H1 (cell line): ENCODE results near the gene GALNT7. TPM values are rescaled to one million over a fixed set of nuclear protein-coding genes. Genes with fewer than 3 reads are reported as not detected.
"Not testable (repeated sequence)": the region's sequence is repeated elsewhere in the genome, so short reads cannot be mapped to it uniquely, and the experiment has no call there.

Experiments
- CTCF ChIA-PET: fragments of 300-600 bp; sonication (Branson Sonifier 250); formaldehyde crosslinking; loops from one replicate; lab custom pipeline; 2021; ENCODE audit not compliant: partially characterized antibody; lab: Charles Lee
- POLR2A ChIA-PET: fragments of 300-600 bp; sonication (Branson Sonifier 250); formaldehyde crosslinking; loops from one replicate; lab custom pipeline; 2021; ENCODE audit warnings: inconsistent platforms; ENCODE audit not compliant: partially characterized antibody; lab: Charles Lee
- DNase-seq, 2 experiments: peaks; one replicate each; pipeline versions ENCODE4 v3.0.0 to v3.0.0-alpha.2; 2010 to 2022; ENCODE audit warnings: low spot score in 2 of 2, low read depth in 1 of 2, mixed read lengths in 1 of 2
- FAIRE-seq: peaks from 2 replicates; lab custom pipeline; 2011; peaks lifted over from hg19 to GRCh38; lab: Jason Lieb, UNC
- H2AFZ ChIP-seq: 2 replicates; pipeline ENCODE4 v1.8.1; 2012; ENCODE audit warnings: low read length, inconsistent platforms
- H2AK5ac ChIP-seq: 2 replicates; pipeline ENCODE4 v1.6.1; 2013; ENCODE audit warnings: low read depth, low read length
- H2BK120ac ChIP-seq: replicated peaks from 2 replicates; pipeline ENCODE3; 2013; ENCODE audit warnings: low read depth, low read length, inconsistent platforms
- H2BK12ac ChIP-seq: 2 replicates; pipeline ENCODE4 v1.6.1; 2013; ENCODE audit warnings: low read depth, low read length
- H2BK15ac ChIP-seq: 2 replicates; pipeline ENCODE4 v1.6.1; 2013; ENCODE audit warnings: low read length
- H2BK20ac ChIP-seq: 2 replicates; pipeline ENCODE4 v1.6.1; 2013; ENCODE audit warnings: low read length
- H2BK5ac ChIP-seq: 2 replicates; pipeline ENCODE4 v1.6.1; 2013; ENCODE audit warnings: low read depth, low read length
- H3K14ac ChIP-seq: 2 replicates; pipeline ENCODE4 v1.6.1; 2013; ENCODE audit warnings: inconsistent platforms; ENCODE audit not compliant: insufficient read length
- H3K18ac ChIP-seq: 2 replicates; pipeline ENCODE4 v1.6.1; 2013; ENCODE audit warnings: low read length; ENCODE audit errors: extremely low read depth
- H3K23ac ChIP-seq: 2 replicates; pipeline ENCODE4 v1.6.1; 2013; ENCODE audit warnings: inconsistent platforms; ENCODE audit not compliant: insufficient read length
- H3K23me2 ChIP-seq: 2 replicates; pipeline ENCODE4 v1.6.1; 2013; ENCODE audit warnings: low read depth, low read length
- H3K27ac ChIP-seq: 2 replicates; pipeline ENCODE4 v1.6.1; 2011; ENCODE audit warnings: low read depth, low read length, inconsistent platforms
- H3K27me3 ChIP-seq, 4 experiments: replicated peaks in 1 of 4; 1 replicate in 1 of 4; 2 replicates in 3 of 4; pipeline versions ENCODE4 v1.6.1 to v1.8.1; 2011 to 2013; ENCODE audit warnings: low read length in 3 of 4, mild to moderate bottlenecking in 3 of 4, inconsistent platforms in 2 of 4, mixed read lengths in 2 of 4, moderate library complexity in 1 of 4; ENCODE audit not compliant: control insufficient read depth in 3 of 4, insufficient read depth in 3 of 4; ENCODE audit errors: extremely low read depth in 1 of 4
- H3K36me3 ChIP-seq, 4 experiments: 2 replicates each; pipeline versions ENCODE4 v1.6.1 to v1.8.1; 2011 to 2013; ENCODE audit warnings: mild to moderate bottlenecking in 4 of 4, low read length in 3 of 4, moderate library complexity in 2 of 4, control low read depth in 1 of 4, inconsistent platforms in 1 of 4; ENCODE audit not compliant: insufficient read depth in 4 of 4, control insufficient read depth in 2 of 4
- H3K4ac ChIP-seq: replicated peaks from 2 replicates; pipeline ENCODE3; 2013; ENCODE audit warnings: low read length, low read depth, mixed read lengths, inconsistent platforms; ENCODE audit not compliant: insufficient read length
- H3K4me1 ChIP-seq, 4 experiments: replicated peaks in 1 of 4; 1 replicate in 1 of 4; 2 replicates in 3 of 4; pipeline versions ENCODE4 v1.6.1 to v1.8.1; 2011 to 2013; ENCODE audit warnings: low read length in 3 of 4, inconsistent platforms in 2 of 4, mixed read lengths in 1 of 4; ENCODE audit not compliant: insufficient read depth in 4 of 4, control insufficient read depth in 3 of 4
- H3K4me2 ChIP-seq, 2 experiments: 2 replicates each; pipeline versions ENCODE4 v1.6.1 to v1.8.1; 2011 to 2013; ENCODE audit warnings: low read depth in 2 of 2, low read length in 2 of 2, control low read depth in 1 of 2, inconsistent platforms in 1 of 2, mild to moderate bottlenecking in 1 of 2; ENCODE audit not compliant: insufficient read depth in 1 of 2
- H3K4me3 ChIP-seq, 4 experiments: fragments of 200-600, 300-600 bp in 1 of 4; sonication (generic), shearing (Covaris generic), sonication (Bioruptor Twin) in 1 of 4; 2 replicates each; pipeline versions ENCODE4 v1.5.1 to v1.8.1; 2011 to 2016; ENCODE audit warnings: low read length in 4 of 4, low read depth in 3 of 4, control low read depth in 2 of 4, inconsistent platforms in 2 of 4, mild to moderate bottlenecking in 2 of 4, mixed read lengths in 1 of 4, moderate library complexity in 1 of 4; ENCODE audit not compliant: insufficient read depth in 2 of 4; ENCODE audit errors: extremely low read depth in 1 of 4
- H3K56ac ChIP-seq: replicated peaks from 2 replicates; pipeline ENCODE3; 2013; ENCODE audit warnings: low read depth, mild to moderate bottlenecking, mixed read lengths, low read length, inconsistent platforms; ENCODE audit not compliant: insufficient read length
- H3K79me1 ChIP-seq: 2 replicates; pipeline ENCODE4 v1.6.1; 2013; ENCODE audit warnings: low read depth, low read length, control low read depth
- H3K79me2 ChIP-seq, 2 experiments: 2 replicates each; pipeline versions ENCODE4 v1.6.1 to v1.8.1; 2012 to 2013; ENCODE audit warnings: low read length in 2 of 2, mild to moderate bottlenecking in 2 of 2, inconsistent platforms in 1 of 2; ENCODE audit not compliant: insufficient read depth in 2 of 2, control insufficient read depth in 1 of 2
- H3K9ac ChIP-seq, 4 experiments: replicated peaks in 1 of 4; 1 replicate in 1 of 4; 2 replicates in 3 of 4; pipeline versions ENCODE4 v1.6.1 to v1.8.1; 2011 to 2013; ENCODE audit warnings: low read depth in 3 of 4, low read length in 3 of 4, control low read depth in 2 of 4, mild to moderate bottlenecking in 2 of 4, moderate library complexity in 2 of 4, inconsistent platforms in 1 of 4; ENCODE audit errors: extremely low read depth in 1 of 4
- H3K9me3 ChIP-seq, 2 experiments: 2 replicates each; pipeline versions ENCODE4 v1.6.1 to v1.8.1; 2012 to 2013; ENCODE audit warnings: mild to moderate bottlenecking in 2 of 2, moderate library complexity in 2 of 2, control low read depth in 1 of 2, inconsistent platforms in 1 of 2, low read depth in 1 of 2, low read length in 1 of 2, mixed read lengths in 1 of 2; ENCODE audit not compliant: insufficient read depth in 2 of 2
- H4K20me1 ChIP-seq, 2 experiments: replicated peaks in 1 of 2; 2 replicates each; pipeline versions ENCODE3 to v1.8.1; 2011 to 2013; ENCODE audit warnings: inconsistent platforms in 2 of 2, low read length in 2 of 2, mild to moderate bottlenecking in 1 of 2; ENCODE audit not compliant: insufficient read depth in 2 of 2, control insufficient read depth in 1 of 2
- H4K5ac ChIP-seq: 2 replicates; pipeline ENCODE4 v1.6.1; 2013; ENCODE audit warnings: low read length, low read depth, mixed read lengths, inconsistent platforms; ENCODE audit not compliant: insufficient read length
- H4K8ac ChIP-seq: 2 replicates; pipeline ENCODE4 v1.8.0; 2013; ENCODE audit warnings: mild to moderate bottlenecking, moderate library complexity, low read length, inconsistent platforms; ENCODE audit not compliant: insufficient read depth; ENCODE audit errors: extremely low read depth
- H4K91ac ChIP-seq: replicated peaks from 2 replicates; pipeline ENCODE3; 2013; ENCODE audit warnings: low read length, mixed read lengths, inconsistent platforms; ENCODE audit not compliant: insufficient read length
- WGBS, 2 experiments: shearing (Covaris generic) in 1 of 2; methylation state at CpG; one replicate each; pipeline versions ENCODE4 v1.1.6 to v1.1.7; 2013 to 2015; ENCODE audit warnings: low lambda C conversion rate in 2 of 2, mixed read lengths in 2 of 2, inconsistent platforms in 1 of 2, low coverage in 1 of 2, missing lambda C conversion rate in 1 of 2; ENCODE audit not compliant: insufficient replicate concordance in 2 of 2, insufficient coverage in 1 of 2, insufficient read length in 1 of 2; ENCODE audit errors: extremely low coverage in 1 of 2, missing lambda C conversion rate in 1 of 2; 5-methylcytosine and 5-hydroxymethylcytosine counted together
- polyA plus RNA-seq, 7 experiments: library from polyadenylated mRNA; depleted of rRNA in 3 of 7; stranded (reverse) in 5 of 7; unstranded in 2 of 7; fragments of >200 nt in 5 of 7; fragments of 200-250 nt in 2 of 7; gene quantifications; 1 replicate in 5 of 7; 2 replicates in 1 of 7; 4 replicates in 1 of 7; pipeline versions ENCODE4 v1.2.1 to v1.2.3, GENCODE V29; 2011 to 2013; ENCODE audit warnings: missing spikeins in 2 of 7, mixed read lengths in 2 of 7
- total RNA-seq: library from RNA; stranded (reverse); fragmentation: NEBNext Ultra II Directional; extraction: Animal tissue kit (Norgen Biotek cat#: 25700); gene quantifications from 2 replicates; pipeline ENCODE4 v1.2.1, GENCODE V29; 2021

Gene GALNT7
- total and polyA plus RNA-seq, 2 of the 8 experiments (the other 6 are each of a cell fraction or from before 2014, with no cell fraction given), result 22.4 to 85.5 TPM

- H3K4me1 ChIP-seq, H3K4me3 ChIP-seq, DNase-seq, H3K79me1 ChIP-seq, H4K91ac ChIP-seq, H3K18ac ChIP-seq, H4K8ac ChIP-seq, H3K4ac ChIP-seq, POLR2A ChIA-PET, H2BK12ac ChIP-seq, H2BK5ac ChIP-seq, H2BK15ac ChIP-seq, H2AFZ ChIP-seq, H3K23ac ChIP-seq, H3K23me2 ChIP-seq, H3K14ac ChIP-seq, H2BK20ac ChIP-seq, H3K9ac ChIP-seq, H3K56ac ChIP-seq, FAIRE-seq, H3K36me3 ChIP-seq, H3K27me3 ChIP-seq, H4K5ac ChIP-seq, H2AK5ac ChIP-seq, H3K4me2 ChIP-seq, H4K20me1 ChIP-seq, H2BK120ac ChIP-seq, H3K27ac ChIP-seq: not testable (repeated sequence)
- peaks cover 0 to 10% of the 10 kb centered on the region in 2 experiments; a peak in 1 of 4 replicates for H3K9me3 ChIP-seq
- 100% methylated on average over 6 of the region's 50 CpGs; no CpG with 5 or more reads in 1 of the 2 experiments for WGBS, 2 experiments
- CTCF ChIA-PET, result interaction anchor here (0.6 kb wide), 1 partner anchor 298 kb away, joined by 3 read pairs; no protein-coding TSS in a partner anchor
- H3K79me2 ChIP-seq, result peaks cover 4 to 91% of the 10 kb centered on the region in 2 experiments
These were observed 15.1 kb downstream of the GALNT7 start for GRCh38 chr4:173183659-173184247.
